Measurements from ENCODE around the gene RANBP17.

- TF ChIP-seq SMC3 (IDR thresholded peaks at IDR 0.05; ENCODE audit: low read depth, low read length) (no peak), CTCF (conservative IDR thresholded peaks at IDR 0.05; ENCODE audit: low read depth, low read length) (no peak), ELK1 (IDR thresholded peaks at IDR 0.05; ENCODE audit: borderline replicate concordance, low read depth, low read length) (no peak), RCOR1 (IDR thresholded peaks at IDR 0.05; ENCODE audit: insufficient replicate concordance, low read length) (no peak), BHLHE40 (IDR thresholded peaks at IDR 0.05; ENCODE audit: low read depth, low read length) (no peak), POLR2A (IDR thresholded peaks at IDR 0.05; ENCODE audit: low read depth, low read length) (no peak), MXI1 (IDR thresholded peaks at IDR 0.05; ENCODE audit: borderline replicate concordance, low read depth, low read length) (no peak)
Observed at GRCh38 chr5:171155621-171156020, 293.8 kb downstream of the RANBP17 start.

Data from IMR-90 (cell line).